ENCODE data around the gene FTH1.
"Not testable (repeated sequence)": the region's sequence is repeated elsewhere in the genome, so short reads cannot be mapped to it uniquely, and the experiment has no call there.

Gene FTH1

DNA sequence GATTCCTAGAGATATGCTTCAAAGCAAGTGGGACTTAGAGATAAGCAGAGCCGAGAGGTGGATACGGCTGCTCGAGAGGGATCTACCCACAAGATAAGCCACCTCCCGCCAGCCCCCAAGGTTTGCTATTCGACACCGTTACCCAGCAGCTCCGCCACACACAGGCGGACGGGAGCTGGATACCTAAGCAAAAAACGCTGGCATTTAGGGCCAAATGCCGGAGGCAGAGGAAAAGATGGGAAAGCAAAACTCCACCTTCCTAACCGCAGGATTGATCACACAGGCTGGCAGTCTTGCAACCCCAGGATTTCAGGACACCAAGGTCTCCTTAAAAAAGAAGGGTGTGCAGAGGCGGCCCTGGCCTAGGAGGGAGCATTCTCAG, 709 bp downstream of the FTH1 start:
- Histone ChIP-seq H3K79me2 (ENCODE audit: insufficient read depth, low read length) (peaks cover 10% of the 10 kb centered on the region), H2AFZ (ENCODE audit: low read depth, low read length, severe bottlenecking) (peak overlapping the region; percentile 4), H3F3A (ENCODE audit: insufficient read depth) (peaks cover 15% of the 10 kb centered on the region), H4K20me1 (ENCODE audit: low read depth, low read length) (peaks cover 6% of the 10 kb centered on the region), H3K27me3 (ENCODE audit: low read length) (no peaks in the 10 kb centered on the region), H3K4me2 (ENCODE audit: low read depth, low read length, poor library complexity, severe bottlenecking) (peak overlapping the region; percentile 85), H3K36me3 (ENCODE audit: low read length) (peaks cover 5% of the 10 kb centered on the region; the same call in 1 of the 2 replicates), H3K9ac (ENCODE audit: low read length) (peak overlapping the region; percentile 71), H3K27ac (ENCODE audit: low read depth, low read length) (no peak overlapping the region), H3K4me3 (ENCODE audit: insufficient read depth, low read length, poor library complexity, severe bottlenecking) (peak overlapping the region; percentile 81), H3K9me2 (replicated peaks; ENCODE audit: insufficient read depth, low read length) (no peaks in the 10 kb centered on the region), H3K9me3 (ENCODE audit: insufficient read depth, low read length) (no peaks in the 10 kb centered on the region)
- TF ChIP-seq, protein P1, sequence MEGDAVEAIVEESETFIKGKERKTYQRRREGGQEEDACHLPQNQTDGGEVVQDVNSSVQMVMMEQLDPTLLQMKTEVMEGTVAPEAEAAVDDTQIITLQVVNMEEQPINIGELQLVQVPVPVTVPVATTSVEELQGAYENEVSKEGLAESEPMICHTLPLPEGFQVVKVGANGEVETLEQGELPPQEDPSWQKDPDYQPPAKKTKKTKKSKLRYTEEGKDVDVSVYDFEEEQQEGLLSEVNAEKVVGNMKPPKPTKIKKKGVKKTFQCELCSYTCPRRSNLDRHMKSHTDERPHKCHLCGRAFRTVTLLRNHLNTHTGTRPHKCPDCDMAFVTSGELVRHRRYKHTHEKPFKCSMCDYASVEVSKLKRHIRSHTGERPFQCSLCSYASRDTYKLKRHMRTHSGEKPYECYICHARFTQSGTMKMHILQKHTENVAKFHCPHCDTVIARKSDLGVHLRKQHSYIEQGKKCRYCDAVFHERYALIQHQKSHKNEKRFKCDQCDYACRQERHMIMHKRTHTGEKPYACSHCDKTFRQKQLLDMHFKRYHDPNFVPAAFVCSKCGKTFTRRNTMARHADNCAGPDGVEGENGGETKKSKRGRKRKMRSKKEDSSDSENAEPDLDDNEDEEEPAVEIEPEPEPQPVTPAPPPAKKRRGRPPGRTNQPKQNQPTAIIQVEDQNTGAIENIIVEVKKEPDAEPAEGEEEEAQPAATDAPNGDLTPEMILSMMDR (IDR thresholded peaks at IDR 0.05; ENCODE audit: insufficient read depth, low read length, poor library complexity, severe bottlenecking) = no peak
- no peak for TF ChIP-seq EZH2phosphoT487 (conservative IDR thresholded peaks at IDR 0.05; ENCODE audit: low read length)

DNA sequence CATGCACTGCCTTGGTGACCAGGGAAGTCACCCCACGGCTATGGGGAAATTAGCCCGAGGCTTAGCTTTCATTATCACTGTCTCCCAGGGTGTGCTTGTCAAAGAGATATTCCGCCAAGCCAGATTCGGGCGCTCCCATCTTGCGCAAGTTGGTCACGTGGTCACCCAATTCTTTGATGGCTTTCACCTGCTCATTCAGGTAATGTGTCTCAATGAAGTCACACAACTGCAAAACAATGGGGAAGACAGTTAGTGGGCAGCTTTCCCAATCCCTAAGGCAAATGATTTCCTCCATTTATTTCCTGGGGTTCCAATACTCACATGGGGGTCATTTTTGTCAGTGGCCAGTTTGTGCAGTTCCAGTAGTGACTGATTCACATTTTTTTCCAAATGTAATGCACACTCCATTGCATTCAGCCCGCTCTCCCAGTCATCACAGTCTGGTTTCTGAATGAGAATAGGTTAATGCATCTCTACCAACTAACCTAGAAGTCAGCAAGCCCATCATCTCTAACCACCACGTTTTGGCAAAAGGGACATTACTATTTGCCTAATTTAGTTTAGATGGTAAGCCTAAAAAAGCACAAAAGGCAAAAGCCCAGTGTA, 2.7 kb downstream of the FTH1 start:
- not testable (repeated sequence) for H3K27ac ChIP-seq (ENCODE audit: low read depth, low read length); H3K36me3 ChIP-seq (ENCODE audit: low read length)

DNA sequence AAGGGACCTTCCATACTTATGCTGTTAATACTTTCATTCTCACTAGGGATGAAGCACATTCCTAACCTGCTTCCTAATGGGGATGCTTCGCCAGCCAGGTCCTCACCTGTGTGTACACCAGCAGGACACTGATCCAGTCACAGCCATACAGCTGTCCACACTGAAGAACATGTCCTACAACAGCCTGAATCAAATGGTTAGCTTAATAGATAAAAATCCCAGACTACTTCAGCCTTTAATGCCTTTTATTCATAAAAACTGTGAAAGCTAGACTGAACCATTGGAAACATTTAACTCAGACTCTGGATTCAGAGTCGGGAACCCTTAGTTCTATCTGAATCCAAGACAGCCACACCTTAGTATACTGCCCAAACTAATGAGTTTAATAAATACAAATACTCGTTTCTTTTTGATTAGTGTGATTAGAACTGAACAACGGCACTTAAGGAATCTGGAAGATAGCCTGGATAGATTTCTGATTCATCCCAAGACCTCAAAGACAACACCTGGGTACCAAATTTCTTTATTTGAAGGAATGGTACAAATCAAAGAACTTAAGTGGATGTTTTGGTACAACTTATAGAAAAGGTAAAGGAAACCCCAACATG, 3.3 kb downstream of the FTH1 start:
- Histone ChIP-seq H4K20me1 (ENCODE audit: low read depth, low read length) (peaks cover 6% of the 10 kb centered on the region), H3K4me2 (ENCODE audit: low read depth, low read length, poor library complexity, severe bottlenecking) (no peak overlapping the region), H3K9me3 (ENCODE audit: insufficient read depth, low read length) (no peaks in the 10 kb centered on the region), H3K9me2 (replicated peaks; ENCODE audit: insufficient read depth, low read length) (no peaks in the 10 kb centered on the region), H2AFZ (ENCODE audit: low read depth, low read length, severe bottlenecking) (no peak overlapping the region), H3F3A (ENCODE audit: insufficient read depth) (peaks cover 4% of the 10 kb centered on the region), H3K36me3 (ENCODE audit: low read length) (peaks cover 5% of the 10 kb centered on the region; the same call in 1 of the 2 replicates), H3K27ac (ENCODE audit: low read depth, low read length) (no peak overlapping the region), H3K4me3 (ENCODE audit: insufficient read depth, low read length, poor library complexity, severe bottlenecking) (no peak overlapping the region), H3K27me3 (ENCODE audit: low read length) (no peaks in the 10 kb centered on the region), H3K79me2 (ENCODE audit: insufficient read depth, low read length) (peaks cover 10% of the 10 kb centered on the region), H3K9ac (ENCODE audit: low read length) (no peak overlapping the region)
- TF ChIP-seq, protein P1 (IDR thresholded peaks at IDR 0.05; ENCODE audit: insufficient read depth, low read length, poor library complexity, severe bottlenecking) = no peak
- no peak for TF ChIP-seq EZH2phosphoT487 (conservative IDR thresholded peaks at IDR 0.05; ENCODE audit: low read length)

More for the DNA sequence above, 2.7 kb downstream of the FTH1 start:
- not testable (repeated sequence) for H3F3A ChIP-seq (ENCODE audit: insufficient read depth); H3K9me2 ChIP-seq (replicated peaks; ENCODE audit: insufficient read depth, low read length); H3K4me3 ChIP-seq (ENCODE audit: insufficient read depth, low read length, poor library complexity, severe bottlenecking); H3K4me2 ChIP-seq (ENCODE audit: low read depth, low read length, poor library complexity, severe bottlenecking); H4K20me1 ChIP-seq (ENCODE audit: low read depth, low read length); H2AFZ ChIP-seq (ENCODE audit: low read depth, low read length, severe bottlenecking); H3K9ac ChIP-seq (ENCODE audit: low read length); H3K27me3 ChIP-seq (ENCODE audit: low read length); H3K9me3 ChIP-seq (ENCODE audit: insufficient read depth, low read length)
- H3K79me2 ChIP-seq (ENCODE audit: insufficient read depth, low read length) = peaks cover 10% of the 10 kb centered on the region
